ENCODE data around the gene TRIM24.
A peak's percentile ranks its signal among the peaks of the same experiment; 100 is the strongest.

Gene TRIM24

DNA sequence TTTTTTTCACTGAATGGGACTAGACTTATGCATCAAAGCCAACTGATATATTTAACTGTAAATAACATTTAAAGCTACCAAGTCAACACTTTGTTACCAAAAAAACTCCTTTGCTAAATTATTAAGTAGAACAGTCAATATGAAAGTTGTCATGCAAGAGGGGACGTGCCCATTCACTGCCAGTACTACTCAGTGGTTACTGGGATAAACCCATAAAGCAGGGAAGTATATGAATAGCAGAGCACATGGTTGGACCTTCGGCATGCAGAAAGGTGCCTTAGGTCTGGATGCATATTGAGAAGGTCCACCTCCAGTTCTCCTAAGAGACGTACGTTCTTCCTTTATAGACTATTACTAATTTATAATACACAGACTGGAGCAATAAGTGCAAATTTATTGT, 121.0 kb downstream of the TRIM24 start:
- no peak for DNase-seq

- no peak for DNase-seq
These were observed 124.2 kb downstream of the TRIM24 start for GRCh38 chr7:138584283-138584682.

GRCh38 chr7:138584696-138585095, 124.6 kb downstream of the TRIM24 start:
- DNase-seq: no peak

GRCh38 chr7:138585283-138585993, 125.4 kb downstream of the TRIM24 start:
- DNase-seq: no peak

DNA sequence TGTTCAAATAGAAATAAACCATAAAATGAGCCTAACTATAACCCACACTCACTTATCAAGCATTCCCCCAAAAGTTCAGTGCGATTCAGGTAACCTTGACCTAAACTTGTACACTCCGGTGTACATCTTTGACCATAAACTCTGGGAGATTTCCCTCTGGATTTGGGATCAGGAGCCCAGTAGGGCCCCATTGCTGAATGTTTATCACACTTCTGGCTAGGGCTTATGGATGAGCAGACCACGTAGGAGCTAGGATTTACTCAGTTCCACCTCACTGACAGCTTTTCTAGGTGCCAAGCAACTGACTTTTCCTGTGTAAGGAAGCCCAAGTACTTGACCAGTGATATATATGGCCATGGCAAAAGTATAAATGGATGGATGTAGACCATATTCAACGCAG, 127.4 kb downstream of the TRIM24 start:
- DNase-seq: no peak

DNA sequence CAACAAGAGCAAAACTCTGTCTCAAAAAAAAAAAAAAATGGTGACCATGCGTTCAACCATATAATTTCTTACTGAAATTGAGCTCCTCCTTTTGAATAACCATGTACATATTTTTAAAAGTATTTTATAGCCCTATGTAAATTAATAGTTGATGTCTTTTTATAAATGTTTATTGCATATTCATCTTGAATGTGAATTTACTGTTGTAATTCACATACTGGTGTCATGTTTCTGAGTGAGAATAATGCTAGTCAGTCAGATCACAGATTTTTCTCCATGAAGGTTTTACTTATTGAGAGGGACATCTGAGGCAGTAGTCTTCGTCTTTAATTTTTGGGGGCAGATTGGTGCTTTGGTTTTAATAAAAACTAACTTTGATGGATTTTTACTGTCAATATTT, 128.9 kb downstream of the TRIM24 start:
- DNase-seq: no peak

DNA sequence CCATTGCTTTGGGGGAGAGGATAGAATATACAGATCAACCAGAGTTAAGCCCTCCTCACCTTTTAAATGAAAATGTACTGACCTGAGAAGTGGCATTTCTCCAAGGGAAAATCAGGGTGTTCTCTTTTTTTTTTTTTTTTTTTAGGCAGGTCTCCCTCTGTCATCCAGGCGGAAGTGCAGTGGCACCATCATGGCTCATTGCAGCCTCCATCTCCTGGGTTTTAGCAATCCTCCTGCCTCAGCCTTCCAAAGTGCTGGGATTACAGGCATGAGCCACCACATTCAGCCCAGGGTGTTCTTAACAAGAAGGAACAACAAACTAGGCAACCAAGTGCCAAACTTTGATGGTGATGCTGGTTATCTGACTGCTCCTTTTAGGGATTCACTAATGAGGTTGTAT, 130.1 kb downstream of the TRIM24 start:
- DNase-seq: no peak

- no peak for DNase-seq
These were observed 135.4 kb downstream of the TRIM24 start for GRCh38 chr7:138595454-138595853.

DNA sequence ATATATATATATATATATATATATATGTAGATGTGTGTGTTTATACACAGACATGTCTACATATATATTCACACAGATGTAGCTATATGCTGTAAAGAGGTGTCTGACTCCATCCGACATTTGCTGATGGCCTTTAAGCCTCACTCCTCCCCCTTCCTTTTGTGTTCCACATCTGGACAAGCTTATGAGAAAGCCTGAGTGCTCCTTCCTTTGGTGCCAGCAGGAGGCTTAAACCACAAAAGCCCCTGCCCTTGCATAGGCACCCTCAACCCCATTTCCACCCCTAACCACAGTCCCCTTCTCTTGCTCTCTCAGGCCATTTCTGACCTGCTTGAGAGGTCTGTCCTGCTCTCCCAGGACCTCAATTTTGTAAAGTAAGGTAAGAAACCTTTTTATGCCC, 142.4 kb downstream of the TRIM24 start:
- no peak for DNase-seq

- peak; percentile 5 for DNase-seq
These were observed 143.7 kb downstream of the TRIM24 start for GRCh38 chr7:138603549-138604318.

DNA sequence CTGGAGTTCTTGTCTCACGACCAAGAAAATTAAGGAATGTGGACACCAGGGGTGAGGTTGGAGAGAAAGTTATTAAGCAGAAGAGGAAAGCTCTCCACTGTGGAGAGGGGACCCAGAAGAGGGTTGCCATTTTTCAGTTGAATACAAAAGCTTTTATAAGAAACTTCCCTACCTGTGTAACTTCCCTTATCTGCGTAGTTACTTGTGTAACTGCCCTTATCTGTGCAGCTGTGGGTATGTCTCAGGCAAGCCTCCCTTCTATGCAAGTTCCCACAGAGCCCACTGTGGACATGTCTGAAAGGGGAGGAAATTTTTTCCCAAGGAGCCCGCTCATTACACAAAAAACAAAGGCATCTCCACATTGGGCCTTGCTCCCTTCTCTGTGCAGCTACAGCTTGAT, 146.2 kb downstream of the TRIM24 start:
- DNase-seq: no peak

DNA sequence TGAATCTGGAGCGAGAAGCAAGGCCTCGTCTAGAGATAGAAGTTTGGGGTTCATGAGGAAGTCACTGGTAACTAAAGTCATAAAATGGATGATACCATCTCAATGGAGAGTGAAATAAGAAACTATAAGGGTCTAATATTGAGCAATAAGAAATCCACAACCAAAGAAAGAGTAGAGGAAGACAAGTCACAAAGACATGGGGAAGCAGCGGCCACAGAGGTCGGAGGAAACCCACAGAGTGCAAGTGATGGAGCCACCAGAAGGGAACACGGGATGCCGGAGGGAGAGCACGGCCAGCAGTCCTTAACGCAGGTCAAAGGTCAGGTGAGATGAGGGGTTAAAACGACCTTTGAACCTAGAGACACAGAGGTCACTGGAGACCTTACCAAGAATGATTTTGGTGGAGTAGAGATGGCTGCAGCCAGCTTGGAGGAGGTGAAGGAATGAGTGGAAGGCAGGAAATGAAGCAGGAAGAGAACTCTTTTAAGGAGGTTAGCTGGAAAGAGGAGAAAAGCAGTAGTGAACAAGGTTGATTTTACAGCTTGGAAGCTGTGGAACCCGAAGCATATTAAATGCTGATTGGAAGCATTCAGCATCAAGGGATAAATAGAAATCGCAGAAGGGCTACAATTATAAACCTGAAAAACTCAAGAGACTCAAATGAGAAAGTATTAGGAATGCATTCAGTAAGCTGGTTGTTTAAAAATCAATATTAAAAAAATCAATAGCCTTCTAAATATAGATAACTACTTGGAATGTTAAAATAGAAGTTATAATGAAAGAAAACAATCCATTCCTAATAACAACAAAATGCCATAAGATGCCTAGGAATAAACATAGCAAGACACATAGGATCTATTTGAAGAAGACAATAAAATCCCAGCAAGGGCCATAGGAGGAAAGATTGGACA, 147.4 kb downstream of the TRIM24 start:
- no peak for DNase-seq

DNA sequence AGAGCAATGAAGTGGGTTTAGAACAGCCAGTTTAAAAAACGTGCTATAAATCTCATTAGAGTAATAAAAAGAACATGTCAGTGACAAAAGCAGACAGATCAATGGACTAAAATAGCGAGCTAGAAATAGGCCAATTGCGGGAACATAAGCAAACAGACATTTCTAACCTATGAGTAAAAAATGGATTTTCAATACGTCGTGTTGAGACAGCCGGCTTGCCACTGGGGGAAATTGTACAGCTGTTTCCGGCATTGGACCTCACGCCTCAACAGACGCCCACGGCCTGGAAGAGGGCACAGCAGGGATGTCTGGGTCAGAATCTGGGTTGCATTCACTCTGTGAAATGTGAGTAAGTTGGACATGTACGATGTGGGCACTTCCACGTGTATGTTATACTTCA, 148.2 kb downstream of the TRIM24 start:
- peak; percentile 61 for DNase-seq

GRCh38 chr7:138610671-138611170, 150.7 kb downstream of the TRIM24 start:
- DNase-seq: no peak

GRCh38 chr7:138613630-138614029, 153.6 kb downstream of the TRIM24 start:
- no peak for DNase-seq

DNA sequence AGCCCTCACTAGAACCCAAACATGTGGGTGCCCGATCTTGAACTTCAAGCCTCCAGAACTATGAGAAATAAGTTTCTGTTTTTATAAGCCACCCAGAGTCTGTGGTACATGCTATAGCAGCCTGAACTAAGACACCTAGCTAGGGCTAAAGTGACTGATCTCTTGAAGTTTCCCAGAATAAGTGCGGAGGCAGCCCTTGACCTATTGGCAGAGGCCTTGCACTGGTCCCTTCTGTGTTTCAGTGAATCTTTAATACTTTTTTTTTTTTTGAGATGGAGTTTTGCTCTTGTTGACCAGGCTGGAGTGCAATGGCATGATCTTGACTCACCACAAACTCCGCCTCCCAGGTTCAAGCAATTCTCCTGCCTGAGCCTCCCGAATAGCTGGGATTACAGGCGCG, 156.0 kb downstream of the TRIM24 start:
- no peak for DNase-seq

GRCh38 chr7:138618506-138618905, 158.4 kb downstream of the TRIM24 start:
- no peak for DNase-seq

- no peak for DNase-seq
These were observed 158.9 kb downstream of the TRIM24 start for GRCh38 chr7:138618933-138619332.

DNA sequence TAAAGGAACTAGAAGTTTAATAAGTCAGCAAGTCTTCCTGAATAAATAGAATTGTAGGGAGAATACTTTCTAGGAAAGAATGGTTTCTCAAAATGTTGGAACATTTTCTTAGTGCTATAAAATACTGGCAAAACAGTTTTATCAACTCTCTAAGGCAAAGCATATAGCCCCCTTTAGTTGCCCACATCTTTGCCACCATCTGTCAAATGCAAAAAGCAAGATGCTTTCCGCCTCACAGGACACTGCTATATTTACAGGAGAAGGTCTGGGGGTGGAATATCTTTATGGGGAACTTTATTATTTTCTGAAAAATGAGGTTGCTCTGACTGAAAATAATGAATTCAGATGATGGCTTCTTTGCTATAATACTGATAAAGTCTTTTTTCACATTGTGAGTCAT, 162.8 kb downstream of the TRIM24 start:
- DNase-seq: no peak

GRCh38 chr7:138625084-138625848, 165.2 kb downstream of the TRIM24 start:
- no peak for DNase-seq

GRCh38 chr7:138625849-138626230, 165.8 kb downstream of the TRIM24 start:
- DNase-seq: no peak

GRCh38 chr7:138626846-138627245, 166.8 kb downstream of the TRIM24 start:
- no peak for DNase-seq

DNA sequence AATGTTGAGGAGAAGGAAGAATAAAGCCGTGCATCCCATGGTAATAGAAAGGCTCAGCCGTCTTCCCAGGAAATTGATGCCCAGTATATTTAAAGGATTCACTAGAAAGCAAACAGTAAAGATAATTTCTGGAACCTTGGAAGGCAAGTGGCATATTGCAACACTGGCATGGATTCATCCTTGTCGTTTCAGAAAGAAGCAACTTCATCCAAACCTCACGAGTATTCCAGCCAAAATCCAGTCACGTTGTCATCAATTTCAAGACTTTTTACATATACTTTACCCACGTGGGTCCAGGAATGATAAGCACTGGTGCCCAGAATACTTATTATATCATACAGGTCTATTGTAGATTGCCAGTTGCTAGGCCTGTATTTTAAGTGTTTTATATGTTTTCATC, 167.3 kb downstream of the TRIM24 start:
- no peak for DNase-seq

All from EL (cell line).